B cell (primary cell): ENCODE data around the gene TPK1.

Experiments used
- CTCF ChIP-seq: fragments of 200-600 bp; IDR thresholded peaks from one replicate; pipeline ENCODE4 v1.8.0; 2022; ENCODE audit warnings: antibody characterized with exemption, mild to moderate bottlenecking
- EZH2 ChIP-seq: IDR thresholded peaks from 2 replicates; pipeline ENCODE4 v1.6.1; 2012; ENCODE audit warnings: borderline replicate concordance, low read depth, mild to moderate bottlenecking, moderate library complexity, low read length; ENCODE audit not compliant: insufficient read depth, poor library complexity, severe bottlenecking

DNA sequence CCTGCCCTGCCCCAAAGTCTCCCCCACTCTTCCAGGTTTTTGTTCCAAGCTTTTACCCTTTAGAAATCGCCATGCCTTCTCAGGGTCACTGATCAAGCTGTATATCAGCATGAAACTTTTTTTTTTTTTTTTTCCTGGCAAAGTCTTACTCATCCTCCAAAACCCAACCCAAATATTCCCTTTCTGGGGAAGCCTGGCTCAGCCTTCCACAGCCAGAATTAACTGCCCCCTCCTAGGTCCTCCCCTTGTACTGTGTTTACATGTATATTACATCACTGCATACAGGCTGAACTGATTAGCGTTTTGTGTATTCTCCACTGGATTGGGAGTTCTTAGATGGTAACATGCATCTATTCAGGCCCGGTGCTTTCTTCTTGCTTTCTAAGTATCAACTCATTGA, 427.7 kb downstream of the TPK1 start:
- TF ChIP-seq CTCF (no peak), EZH2 (no peak)
